Stomach (tissue), 9 donors: ENCODE data around the gene NKX2-2. TPM values are rescaled to one million over a fixed set of nuclear protein-coding genes. Genes with fewer than 3 reads are reported as not detected.

ENCODE experiments used
- DNase-seq, 2 donors: peaks; one replicate each; pipeline versions ENCODE4 v3.0.0 to v3.0.0-alpha.2; 2013 to 2019
- H3K27ac ChIP-seq, 5 donors: fragments of 200-600 bp in 4 of 5; sonication (generic) in 4 of 5; one replicate each; pipeline ENCODE4 v1.5.1; 2013 to 2019; ENCODE audit warnings: mild to moderate bottlenecking in 1 of 5, moderate library complexity in 1 of 5
- H3K27me3 ChIP-seq, 3 donors: fragments of 200-600 bp; sonication (generic); one replicate each; pipeline ENCODE4 v1.5.1; 2017 to 2019; ENCODE audit warnings: mixed run types in 1 of 3
- H3K36me3 ChIP-seq, 4 donors: fragments of 200-600 bp; sonication (generic); 1 replicate in 3 of 4; 2 replicates in 1 of 4; pipeline ENCODE4 v1.5.1; 2016 to 2019
- H3K4me1 ChIP-seq, 4 donors: fragments of 200-600 bp; sonication (generic); one replicate each; pipeline ENCODE4 v1.5.1; 2016 to 2019
- H3K4me3 ChIP-seq, 4 donors: fragments of 200-600 bp; sonication (generic) in 3 of 4; one replicate each; pipeline ENCODE4 v1.5.1; 2016 to 2019; ENCODE audit warnings: mild to moderate bottlenecking in 1 of 4
- H3K9me3 ChIP-seq, 4 donors: fragments of 200-600 bp; sonication (generic); one replicate each; pipeline ENCODE4 v1.5.1; 2016 to 2019
- CTCF ChIP-seq, 7 experiments: fragments of 450-650 bp in 4 of 7; fragments of 200-600 bp in 3 of 7; sonication (generic) in 3 of 7; IDR thresholded peaks; one replicate each; pipeline ENCODE4 v1.5.1; 2016 to 2019; ENCODE audit warnings: antibody characterized with exemption in 7 of 7, control low read depth in 2 of 7, mild to moderate bottlenecking in 1 of 7
- EP300 ChIP-seq: sonication (generic); formaldehyde crosslinking; IDR thresholded peaks from one replicate; pipeline ENCODE4 v1.6.1; 2017; ENCODE audit warnings: antibody characterized with exemption
- POLR2A ChIP-seq, 4 donors: fragments of 450-650 bp; IDR thresholded peaks; one replicate each; pipeline ENCODE4 v1.6.1; 2016; ENCODE audit warnings: antibody characterized with exemption in 4 of 4, control low read depth in 2 of 4, mild to moderate bottlenecking in 1 of 4, moderate library complexity in 1 of 4
- POLR2AphosphoS5 ChIP-seq, 3 donors: sonication (generic); formaldehyde crosslinking; IDR thresholded peaks; one replicate each; pipeline ENCODE4 v1.6.1; 2016; ENCODE audit warnings: antibody characterized with exemption in 3 of 3
- WGBS, 5 donors: extraction: QIAGEN DNeasy Blood & Tissue Kit in 3 of 5; methylation state at CpG; one replicate each; pipeline versions ENCODE4 v1.1.5 to v1.1.7; 2013 to 2018; 5-methylcytosine and 5-hydroxymethylcytosine counted together
- intact Hi-C: fragments of 100-400 bp; cut with DNase I; formaldehyde crosslinking; loops from one replicate; pipeline ENCODE4 v1.15.1; 2023; ENCODE audit warnings: low total_unique reads
- polyA plus RNA-seq, 3 donors: library from polyadenylated mRNA; stranded (reverse); fragments of 200-250 nt; gene quantifications; one replicate each; pipeline ENCODE4 v1.2.3, GENCODE V29; 2013
- total RNA-seq, 5 donors: library from RNA; depleted of rRNA; stranded (reverse); fragments of >200 nt; gene quantifications; one replicate each; pipeline versions ENCODE4 v1.1.0 to v1.2.3, GENCODE V29; 2014 to 2016
- donor health status: healthy with polysubstance abuse.
- donor health status: Bipolar disorder and iron deficiency.
- donor health status: healthy.

Gene NKX2-2
- total and polyA plus RNA-seq, 8 donors: 0.18 to 4.8 (median 1.4) TPM; not detected in 1

GRCh38 chr20:21515300-21516179 lies 1.7 kb upstream of the NKX2-2 start:
- Histone ChIP-seq H3K9me3 (no peaks in the 10 kb centered on the region), H3K27ac (no peak overlapping the region), H3K4me3 (peak overlapping the region; percentile 13 to 39 (median 32)), H3K27me3 (peaks cover 57 to 100% (median 98%) of the 10 kb centered on the region in 3 donors), H3K4me1 (peaks cover 44 to 78% (median 64%) of the 10 kb centered on the region in 4 donors), H3K36me3 (no peaks in the 10 kb centered on the region)
- DNase-seq: peak in 1 of 2 donors; percentile 10
- TF ChIP-seq POLR2A (IDR thresholded peaks at IDR 0.05): no peak
- TF ChIP-seq CTCF (IDR thresholded peaks at IDR 0.05): no peak
- no peak for TF ChIP-seq POLR2AphosphoS5 (IDR thresholded peaks at IDR 0.05)
- TF ChIP-seq EP300: no peak
- intact Hi-C loops: no loop called here
- WGBS, 5 donors: 2 to 5% (median 5%) methylated on average over 41 to 61 of the region's 61 CpGs

GRCh38 chr20:21514553-21515251 lies 838 bp upstream of the NKX2-2 start:
- Histone ChIP-seq H3K4me1 (peaks cover 52 to 84% (median 71%) of the 10 kb centered on the region in 4 donors), H3K4me3 (peak overlapping the region; percentile 32 to 46 (median 36)), H3K27ac (no peak overlapping the region), H3K27me3 (peaks cover 60 to 100% (median 99%) of the 10 kb centered on the region in 3 donors), H3K9me3 (no peaks in the 10 kb centered on the region), H3K36me3 (no peaks in the 10 kb centered on the region)
- no peak for TF ChIP-seq EP300
- no peak for TF ChIP-seq CTCF (IDR thresholded peaks at IDR 0.05)
- TF ChIP-seq POLR2A (IDR thresholded peaks at IDR 0.05): no peak
- no peak for TF ChIP-seq POLR2AphosphoS5 (IDR thresholded peaks at IDR 0.05)
- DNase-seq: peak in 1 of 2 donors; percentile 35
- WGBS, 5 donors: 2 to 5% (median 3%) methylated on average over 31 to 39 of the region's 39 CpGs
- intact Hi-C loops: no loop called here

- Histone ChIP-seq H3K27me3 (peaks cover 53 to 100% (median 100%) of the 10 kb centered on the region in 3 donors), H3K27ac (no peak overlapping the region), H3K36me3 (no peaks in the 10 kb centered on the region), H3K9me3 (no peaks in the 10 kb centered on the region), H3K4me3 (peak overlapping the region; percentile 32 to 46 (median 36)), H3K4me1 (peaks cover 54 to 98% (median 78%) of the 10 kb centered on the region in 4 donors)
- DNase-seq: peak in 1 of 2 donors; percentile 35
- TF ChIP-seq POLR2A (IDR thresholded peaks at IDR 0.05) (no peak), EP300 (no peak), CTCF (IDR thresholded peaks at IDR 0.05) (no peak), POLR2AphosphoS5 (IDR thresholded peaks at IDR 0.05) (no peak)
- 2 to 5% (median 4%) methylated on average over 11 to 30 of the region's 30 CpGs for WGBS, 5 donors
- intact Hi-C loops: no loop called here
Measured at GRCh38 chr20:21513181-21513663, 642 bp downstream of the NKX2-2 start.

DNA sequence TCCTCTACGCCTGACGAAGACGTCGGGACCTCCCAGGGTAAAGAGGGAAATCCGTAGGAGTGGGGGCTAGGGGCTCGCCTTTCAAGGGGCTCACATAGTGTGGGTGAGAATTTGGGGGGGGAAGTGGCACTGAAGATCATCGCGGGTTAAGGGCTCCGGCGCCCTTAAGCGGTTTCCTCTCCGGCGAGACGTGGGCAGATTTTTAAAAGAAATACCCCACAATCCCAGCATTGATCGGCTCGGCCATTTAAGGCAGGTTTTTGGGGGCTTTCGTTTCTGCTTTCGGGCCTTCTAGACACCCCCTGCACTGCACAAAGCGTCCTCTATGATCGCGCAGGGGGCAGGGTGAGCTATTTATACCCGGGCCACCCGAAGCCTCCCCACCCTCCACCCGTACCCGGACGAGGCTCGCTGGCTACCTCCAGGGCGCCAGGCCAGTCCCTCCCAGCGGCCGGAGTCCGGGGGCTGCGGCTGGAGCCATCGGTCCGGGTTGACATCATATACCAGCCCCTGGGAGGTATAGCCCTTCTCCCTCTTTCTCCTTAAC lies 1.2 kb downstream of the NKX2-2 start:
- intact Hi-C loops: no loop called here
- no peaks in the 10 kb centered on the region for H3K36me3 ChIP-seq
- WGBS, 5 donors: 1 to 6% (median 3%) methylated on average over 34 of the region's 34 CpGs
- peak overlapping the region; percentile 32 to 46 (median 36) for H3K4me3 ChIP-seq
- H3K9me3 ChIP-seq: no peaks in the 10 kb centered on the region
- peaks cover 56 to 100% (median 100%) of the 10 kb centered on the region in 3 donors for H3K27me3 ChIP-seq
- no peak overlapping the region for H3K27ac ChIP-seq
- TF ChIP-seq POLR2AphosphoS5 (IDR thresholded peaks at IDR 0.05): no peak
- no peak for TF ChIP-seq CTCF (IDR thresholded peaks at IDR 0.05)
- no peak for TF ChIP-seq POLR2A (IDR thresholded peaks at IDR 0.05)
- no peak for TF ChIP-seq EP300
- H3K4me1 ChIP-seq: peaks cover 54 to 93% (median 80%) of the 10 kb centered on the region in 4 donors
- peak in 1 of 2 donors; percentile 9 for DNase-seq
